Psoas muscle (tissue), 8 donors: ENCODE data around the gene ATP6V0E1. TPM values are rescaled to one million over a fixed set of nuclear protein-coding genes. Genes with fewer than 3 reads are reported as not detected.

Source experiments
- ATAC-seq, 4 donors: fragments of 200-7000 bp; cut with Tn5 transposase; one replicate each; pipeline ENCODE4 v1.9.1; 2020; ENCODE audit warnings: moderate library complexity in 3 of 4, mild to moderate bottlenecking in 2 of 4
- DNase-seq, 2 donors: peaks; one replicate each; pipeline ENCODE4 v3.0.0-alpha.2; 2020
- H3K27ac ChIP-seq: fragments of 200-600 bp; one replicate; pipeline ENCODE4 v1.8.0; 2022
- H3K27me3 ChIP-seq, 3 donors: fragments of 200-600 bp in 1 of 3; one replicate each; pipeline versions ENCODE4 v1.6.1 to v1.8.0; 2013 to 2022; ENCODE audit warnings: low read length in 2 of 3, mild to moderate bottlenecking in 2 of 3, moderate library complexity in 1 of 3; ENCODE audit not compliant: insufficient read depth in 3 of 3
- H3K36me3 ChIP-seq, 2 donors: fragments of 200-600 bp in 1 of 2; one replicate each; pipeline versions ENCODE4 v1.6.1 to v1.8.0; 2013 to 2022; ENCODE audit warnings: low read depth in 1 of 2, mild to moderate bottlenecking in 1 of 2, moderate library complexity in 1 of 2; ENCODE audit not compliant: insufficient read depth in 1 of 2
- H3K4me1 ChIP-seq: fragments of 200-600 bp; one replicate; pipeline ENCODE4 v1.8.0; 2022
- H3K4me3 ChIP-seq: fragments of 200-600 bp; one replicate; pipeline ENCODE4 v1.8.0; 2022; ENCODE audit warnings: mild to moderate bottlenecking
- H3K9me3 ChIP-seq: fragments of 200-600 bp; one replicate; pipeline ENCODE4 v1.8.0; 2022
- CTCF ChIP-seq: fragments of 200-600 bp; IDR thresholded peaks from one replicate; pipeline ENCODE4 v1.8.0; 2022; ENCODE audit warnings: antibody characterized with exemption
- WGBS, 3 donors: extraction: QIAGEN DNeasy Blood & Tissue Kit; methylation state at CpG; one replicate each; pipeline versions ENCODE4 v1.1.6 to v1.1.7; 2013; 5-methylcytosine and 5-hydroxymethylcytosine counted together
- intact Hi-C, 2 donors: fragments of 100-400 bp; cut with DNase I; formaldehyde crosslinking; loops; one replicate each; pipeline versions ENCODE4 v1.11.0 to v1.14.2; 2022
- polyA plus RNA-seq, 3 donors: library from polyadenylated mRNA; stranded (reverse); fragments of 200-250 nt; gene quantifications; one replicate each; pipeline ENCODE4 v1.2.3, GENCODE V29; 2013
- total RNA-seq, 4 donors: library from RNA; stranded (reverse); fragmentation: NEBNext Ultra II Directional in 2 of 4; extraction: Animal tissue kit (Norgen Biotek cat#: 25700) in 2 of 4; gene quantifications; one replicate each; pipeline versions ENCODE4 v1.2.1 to v1.2.4, GENCODE V29; 2021 to 2023
- donor health status: healthy with polysubstance abuse.
- donor health status: DM: no; HTN: no; CAD: no; lungs with moderate emphysema.
- donor health status: Bipolar disorder and iron deficiency.
- donor health status: healthy.
- donor health status: DM: yes; HTN: yes; CAD: no.
- donor health status: DM: no; HTN: no; CAD: no.
- donor health status: DM: no; HTN: no; CAD: no.
- donor health status: DM: yes; HTN: yes; CAD: no.

ATP6V0E1 gene
- total and polyA plus RNA-seq, 7 donors, result 97.8 to 319 (median 163) TPM

- WGBS, 3 donors, result 64 to 68% (median 65%) methylated on average over 4 of the region's 4 CpGs
- no peak overlapping the region for H3K4me3 ChIP-seq
- DNase-seq (no peak), ATAC-seq (no peak)
- peaks cover 0 to 10% of the 10 kb centered on the region in 2 donors for H3K36me3 ChIP-seq
- H3K27me3 ChIP-seq, result no peaks in the 10 kb centered on the region
- no peak for TF ChIP-seq CTCF
- H3K27ac ChIP-seq, result no peak overlapping the region
- peaks cover 6% of the 10 kb centered on the region for H3K4me1 ChIP-seq
- H3K9me3 ChIP-seq, result no peaks in the 10 kb centered on the region
- intact Hi-C loops, result no loop called here
Measured at GRCh38 chr5:172956936-172957335, 26.6 kb upstream of the ATP6V0E1 start.

GRCh38 chr5:172957458-172957857 is 26.1 kb upstream of the ATP6V0E1 start:
- H3K36me3 ChIP-seq, result peaks cover 0 to 12% of the 10 kb centered on the region in 2 donors
- H3K27ac ChIP-seq, result no peak overlapping the region
- no peak for TF ChIP-seq CTCF
- no peaks in the 10 kb centered on the region for H3K27me3 ChIP-seq
- ATAC-seq (no peak), DNase-seq (no peak)
- H3K4me3 ChIP-seq, result no peak overlapping the region
- peaks cover 6% of the 10 kb centered on the region for H3K4me1 ChIP-seq
- intact Hi-C loops, result no loop called here
- H3K9me3 ChIP-seq, result no peaks in the 10 kb centered on the region
- WGBS, 3 donors, result 59 to 68% (median 64%) methylated on average over 5 of the region's 5 CpGs

GRCh38 chr5:172958331-172959046 is 25.1 kb upstream of the ATP6V0E1 start:
- Histone ChIP-seq H3K9me3 (no peaks in the 10 kb centered on the region), H3K4me1 (peaks cover 6% of the 10 kb centered on the region), H3K36me3 (peaks cover 0 to 12% of the 10 kb centered on the region in 2 donors), H3K27me3 (no peaks in the 10 kb centered on the region), H3K27ac (peak overlapping the region; percentile 76), H3K4me3 (peak overlapping the region; percentile 82)
- DNase-seq, result peak; percentile 66 to 71
- ATAC-seq, result peak; percentile 85 to 89 (median 87)
- intact Hi-C loops, result no loop called here
- TF ChIP-seq CTCF, result no peak
- WGBS, 3 donors, result 3 to 4% (median 4%) methylated on average over 48 to 54 of the region's 54 CpGs

- Histone ChIP-seq H3K4me1 (peaks cover 6% of the 10 kb centered on the region), H3K9me3 (no peaks in the 10 kb centered on the region), H3K27ac (peak overlapping the region; percentile 76), H3K4me3 (peak overlapping the region; percentile 82), H3K36me3 (peaks cover 0 to 21% of the 10 kb centered on the region in 2 donors), H3K27me3 (no peaks in the 10 kb centered on the region)
- 12 to 14% (median 13%) methylated on average over 28 of the region's 28 CpGs for WGBS, 3 donors
- DNase-seq, result no peak
- intact Hi-C loops, result no loop called here
- ATAC-seq, result peak in 1 of 4 donors; percentile 7
- no peak for TF ChIP-seq CTCF
Measured at GRCh38 chr5:172959824-172960799, 23.5 kb upstream of the ATP6V0E1 start.
